ENCODE results near the gene LYPD5. TPM values are rescaled to one million over a fixed set of nuclear protein-coding genes. Genes with fewer than 3 reads are reported as not detected.
A peak's percentile ranks its signal among the peaks of the same experiment; 100 is the strongest.
"Not testable (repeated sequence)": the region's sequence is repeated elsewhere in the genome, so short reads cannot be mapped to it uniquely, and the experiment has no call there.

LYPD5 gene
- total RNA-seq, 1 donor from 2014 or later: not detected

GRCh38 chr19:43767316-43767715 lies 34.9 kb downstream of the LYPD5 start:
- DNase-seq (ENCODE audit: low read depth, low spot score): no peak
- Mint-ChIP-seq H3K4me1 (peaks cover 10% of the 10 kb centered on the region), H3K27ac (ENCODE audit: unreplicated experiment) (no peak overlapping the region), H3K9me3 (no peaks in the 10 kb centered on the region), H3K4me3 (no peak overlapping the region), H3K27me3 (ENCODE audit: low read depth) (peaks cover 37% of the 10 kb centered on the region), H3K36me3 (ENCODE audit: low read depth) (no peaks in the 10 kb centered on the region)
- TF ChIP-seq CTCF (conservative IDR thresholded peaks at IDR 0.05): no peak

- Mint-ChIP-seq H3K4me3 (no peak overlapping the region), H3K4me1 (peaks cover 10% of the 10 kb centered on the region), H3K27ac (ENCODE audit: unreplicated experiment) (no peak overlapping the region), H3K27me3 (ENCODE audit: low read depth) (peaks cover 30% of the 10 kb centered on the region), H3K36me3 (ENCODE audit: low read depth) (no peaks in the 10 kb centered on the region), H3K9me3 (no peaks in the 10 kb centered on the region)
- DNase-seq (ENCODE audit: low read depth, low spot score): no peak
- TF ChIP-seq CTCF (conservative IDR thresholded peaks at IDR 0.05): no peak
These were observed 35.5 kb downstream of the LYPD5 start for GRCh38 chr19:43766755-43767043.

- Mint-ChIP-seq H3K27me3 (ENCODE audit: low read depth) (peaks cover 19% of the 10 kb centered on the region), H3K4me3 (no peak overlapping the region), H3K36me3 (ENCODE audit: low read depth) (no peaks in the 10 kb centered on the region), H3K4me1 (peaks cover 10% of the 10 kb centered on the region), H3K27ac (ENCODE audit: unreplicated experiment) (peak overlapping the region; percentile 43), H3K9me3 (no peaks in the 10 kb centered on the region)
- TF ChIP-seq CTCF (conservative IDR thresholded peaks at IDR 0.05): no peak
- DNase-seq (ENCODE audit: low read depth, low spot score): no peak
These were observed 37.0 kb downstream of the LYPD5 start for GRCh38 chr19:43765109-43765876.

- DNase-seq (ENCODE audit: low read depth, low spot score); H3K4me3 Mint-ChIP-seq; H3K9me3 Mint-ChIP-seq; H3K36me3 Mint-ChIP-seq (ENCODE audit: low read depth): not testable (repeated sequence)
- Mint-ChIP-seq H3K27me3 (ENCODE audit: low read depth) (peaks cover 13% of the 10 kb centered on the region), H3K27ac (ENCODE audit: unreplicated experiment) (peak overlapping the region; percentile 43), H3K4me1 (peaks cover 11% of the 10 kb centered on the region)
These were observed 37.6 kb downstream of the LYPD5 start for GRCh38 chr19:43764684-43765083.

- H3K36me3 Mint-ChIP-seq (ENCODE audit: low read depth): no peaks in the 10 kb centered on the region
- H3K27me3 Mint-ChIP-seq (ENCODE audit: low read depth): peaks cover 1% of the 10 kb centered on the region
- DNase-seq (ENCODE audit: low read depth, low spot score): no peak
- H3K27ac Mint-ChIP-seq (ENCODE audit: unreplicated experiment): peak overlapping the region; percentile 54
- H3K4me3 Mint-ChIP-seq: no peak overlapping the region
- peaks cover 20% of the 10 kb centered on the region for H3K4me1 Mint-ChIP-seq
- H3K9me3 Mint-ChIP-seq: no peaks in the 10 kb centered on the region
- TF ChIP-seq CTCF (conservative IDR thresholded peaks at IDR 0.05): no peak
These were observed 38.7 kb downstream of the LYPD5 start for GRCh38 chr19:43763473-43763939.

- Mint-ChIP-seq H3K36me3 (ENCODE audit: low read depth) (no peaks in the 10 kb centered on the region), H3K4me1 (peaks cover 24% of the 10 kb centered on the region), H3K9me3 (no peaks in the 10 kb centered on the region), H3K27ac (ENCODE audit: unreplicated experiment) (no peak overlapping the region), H3K27me3 (ENCODE audit: low read depth) (no peaks in the 10 kb centered on the region), H3K4me3 (no peak overlapping the region)
- no peak for DNase-seq (ENCODE audit: low read depth, low spot score)
- no peak for TF ChIP-seq CTCF (conservative IDR thresholded peaks at IDR 0.05)
These were observed 39.4 kb downstream of the LYPD5 start for GRCh38 chr19:43762814-43763213.

All from neural crest cell (in vitro differentiated cells).